Measurements from ENCODE around the gene RCSD1.

- TF ChIP-seq CTCF (IDR thresholded peaks at IDR 0.05): no peak
- no peak for TF ChIP-seq POLR2A (IDR thresholded peaks at IDR 0.05)
These were observed 13.4 kb downstream of the RCSD1 start for GRCh38 chr1:167643441-167643840.

Measured in lower leg skin (tissue), 3 donors.